Trophoblast cell (in vitro differentiated cells and primary cell): ENCODE data around the gene RILPL2.

Source experiments
- DNase-seq, 2 donors: peaks; one replicate each; pipeline ENCODE4 v3.0.0-alpha.2; 2016
- H2AFZ ChIP-seq: 2 replicates; pipeline ENCODE4 v1.6.1; 2013; ENCODE audit warnings: low read length, moderate library complexity, mild to moderate bottlenecking; ENCODE audit not compliant: insufficient read depth, poor library complexity
- H2AK5ac ChIP-seq: 2 replicates; pipeline ENCODE4 v1.6.1; 2013; ENCODE audit warnings: mild to moderate bottlenecking, low read length
- H2BK120ac ChIP-seq: 2 replicates; pipeline ENCODE4 v1.6.1; 2013; ENCODE audit warnings: low read length, mild to moderate bottlenecking, moderate library complexity; ENCODE audit not compliant: insufficient read depth, poor library complexity
- H2BK12ac ChIP-seq: 2 replicates; pipeline ENCODE4 v1.6.1; 2013; ENCODE audit warnings: mild to moderate bottlenecking, low read length, moderate library complexity
- H2BK5ac ChIP-seq: 2 replicates; pipeline ENCODE4 v1.6.1; 2013; ENCODE audit warnings: low read length, low read depth, moderate library complexity, mild to moderate bottlenecking; ENCODE audit not compliant: poor library complexity
- H3K14ac ChIP-seq: 2 replicates; pipeline ENCODE4 v1.6.1; 2013; ENCODE audit warnings: mild to moderate bottlenecking, low read length
- H3K18ac ChIP-seq: 2 replicates; pipeline ENCODE4 v1.6.1; 2013; ENCODE audit warnings: mild to moderate bottlenecking, low read length
- H3K23ac ChIP-seq: 2 replicates; pipeline ENCODE4 v1.6.1; 2013; ENCODE audit warnings: low read length
- H3K27ac ChIP-seq: 2 replicates; pipeline ENCODE4 v1.5.1; 2013; ENCODE audit warnings: low read depth, mild to moderate bottlenecking, inconsistent platforms, low read length, moderate library complexity
- H3K27me3 ChIP-seq: 2 replicates; pipeline ENCODE4 v1.6.1; 2013; ENCODE audit warnings: inconsistent platforms, mild to moderate bottlenecking, low read length, moderate library complexity; ENCODE audit not compliant: insufficient read depth
- H3K36me3 ChIP-seq, 2 experiments: 1 replicate in 1 of 2; 2 replicates in 1 of 2; pipeline ENCODE4 v1.6.1; 2013; ENCODE audit warnings: low read length in 2 of 2, mild to moderate bottlenecking in 2 of 2, moderate library complexity in 1 of 2; ENCODE audit not compliant: insufficient read depth in 2 of 2, control insufficient read depth in 1 of 2
- H3K4ac ChIP-seq: 2 replicates; pipeline ENCODE4 v1.6.1; 2013; ENCODE audit warnings: low read depth, mild to moderate bottlenecking, low read length, moderate library complexity
- H3K4me1 ChIP-seq, 2 experiments: 1 replicate in 1 of 2; 2 replicates in 1 of 2; pipeline ENCODE4 v1.6.1; 2013; ENCODE audit warnings: low read length in 2 of 2, mild to moderate bottlenecking in 2 of 2, moderate library complexity in 1 of 2; ENCODE audit not compliant: insufficient read depth in 2 of 2, control insufficient read depth in 1 of 2
- H3K4me2 ChIP-seq: 2 replicates; pipeline ENCODE4 v1.6.1; 2013; ENCODE audit warnings: inconsistent platforms, mild to moderate bottlenecking, low read length, moderate library complexity
- H3K4me3 ChIP-seq: 2 replicates; pipeline ENCODE4 v1.5.1; 2013; ENCODE audit warnings: mild to moderate bottlenecking, low read depth, low read length, inconsistent platforms
- H3K79me1 ChIP-seq: one replicate; pipeline ENCODE4 v1.6.1; 2013; ENCODE audit warnings: low read length
- H3K79me2 ChIP-seq: 2 replicates; pipeline ENCODE4 v1.6.1; 2013; ENCODE audit warnings: low read length, mild to moderate bottlenecking; ENCODE audit not compliant: control insufficient read depth, insufficient read depth, poor library complexity
- H3K9ac ChIP-seq: 2 replicates; pipeline ENCODE4 v1.6.1; 2013; ENCODE audit warnings: mild to moderate bottlenecking, low read length
- H3K9me3 ChIP-seq: 2 replicates; pipeline ENCODE4 v1.6.1; 2013; ENCODE audit warnings: low read depth, mild to moderate bottlenecking, control low read depth, inconsistent platforms, low read length; ENCODE audit not compliant: insufficient read depth
- H4K12ac ChIP-seq: 2 replicates; pipeline ENCODE4 v1.6.1; 2013; ENCODE audit warnings: low read depth, mild to moderate bottlenecking, low read length, moderate library complexity
- H4K8ac ChIP-seq: 2 replicates; pipeline ENCODE4 v1.6.1; 2013; ENCODE audit warnings: low read depth, mild to moderate bottlenecking, low read length, moderate library complexity
- H4K91ac ChIP-seq: one replicate; pipeline ENCODE4 v1.6.1; 2013; ENCODE audit warnings: low read depth, mild to moderate bottlenecking, low read length, moderate library complexity
- WGBS: extraction: QIAGEN DNeasy Blood & Tissue Kit; methylation state at CpG from one replicate; pipeline ENCODE4 v1.1.7; 2013; ENCODE audit warnings: missing lambda C conversion rate; ENCODE audit not compliant: insufficient read length, insufficient coverage; ENCODE audit errors: extremely low coverage; 5-methylcytosine and 5-hydroxymethylcytosine counted together

RILPL2 gene

GRCh38 chr12:123393747-123394146 lies 42.7 kb downstream of the RILPL2 start:
- Histone ChIP-seq H3K18ac (no peak overlapping the region), H3K9ac (no peak overlapping the region), H3K4me3 (no peak overlapping the region), H2AFZ (no peak overlapping the region), H3K79me2 (peaks cover 5% of the 10 kb centered on the region), H3K4ac (no peak overlapping the region), H3K36me3 (peaks cover 65 to 66% of the 10 kb centered on the region in 2 experiments), H4K8ac (no peak overlapping the region), H3K27me3 (no peaks in the 10 kb centered on the region), H3K4me2 (no peak overlapping the region), H3K23ac (no peak overlapping the region), H3K14ac (no peak overlapping the region), H3K4me1 (peaks cover 6 to 10% of the 10 kb centered on the region in 2 experiments), H2BK5ac (no peak overlapping the region), H2BK120ac (no peak overlapping the region), H3K9me3 (no peaks in the 10 kb centered on the region), H3K79me1 (peaks cover 8% of the 10 kb centered on the region), H2BK12ac (no peak overlapping the region), H4K91ac (no peak overlapping the region), H3K27ac (no peak overlapping the region), H2AK5ac (no peak overlapping the region), H4K12ac (no peak overlapping the region)
- WGBS = no CpG with 5 or more reads among the region's 4 CpGs
- no peak for DNase-seq

DNA sequence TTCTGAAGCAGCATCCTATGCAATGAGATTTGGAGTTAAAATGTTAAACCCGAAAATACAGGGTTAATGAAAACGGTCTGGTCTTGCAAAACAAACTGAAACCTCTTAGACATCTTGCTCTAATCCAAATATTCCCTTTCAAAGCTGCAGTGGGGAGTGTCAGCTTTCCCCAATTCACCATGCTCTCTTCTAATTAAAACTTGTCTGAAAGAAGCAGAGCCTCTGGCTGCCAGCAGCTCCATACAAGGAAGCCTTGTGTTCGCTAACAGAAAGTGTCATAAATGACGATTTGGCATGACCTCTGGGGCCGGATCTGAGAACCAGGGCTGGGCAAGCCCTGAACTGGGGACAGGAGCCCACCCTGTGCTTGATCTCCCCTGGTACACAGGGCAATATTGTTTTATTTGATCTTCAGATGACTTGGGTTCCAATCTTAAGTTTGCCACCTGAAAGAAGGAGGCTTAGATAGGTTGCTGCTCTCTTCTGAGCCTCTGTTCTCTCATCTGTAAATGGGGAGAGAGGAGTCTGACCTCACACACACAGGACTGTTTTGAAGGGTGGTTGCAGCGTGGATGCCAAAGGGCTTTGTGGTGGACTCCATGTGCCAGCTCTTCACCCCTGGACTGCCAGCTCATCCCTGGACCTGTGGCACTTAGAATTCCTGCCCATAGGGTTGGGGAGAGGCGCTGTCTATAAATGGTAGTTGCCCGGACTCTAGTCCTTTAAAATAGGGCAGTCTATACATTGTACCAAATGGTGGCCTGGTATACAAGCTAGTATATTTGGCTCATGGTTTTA lies 44.7 kb downstream of the RILPL2 start:
- Histone ChIP-seq H3K4me1 (peaks cover 11 to 14% of the 10 kb centered on the region in 2 experiments), H4K8ac (no peak overlapping the region)

DNA sequence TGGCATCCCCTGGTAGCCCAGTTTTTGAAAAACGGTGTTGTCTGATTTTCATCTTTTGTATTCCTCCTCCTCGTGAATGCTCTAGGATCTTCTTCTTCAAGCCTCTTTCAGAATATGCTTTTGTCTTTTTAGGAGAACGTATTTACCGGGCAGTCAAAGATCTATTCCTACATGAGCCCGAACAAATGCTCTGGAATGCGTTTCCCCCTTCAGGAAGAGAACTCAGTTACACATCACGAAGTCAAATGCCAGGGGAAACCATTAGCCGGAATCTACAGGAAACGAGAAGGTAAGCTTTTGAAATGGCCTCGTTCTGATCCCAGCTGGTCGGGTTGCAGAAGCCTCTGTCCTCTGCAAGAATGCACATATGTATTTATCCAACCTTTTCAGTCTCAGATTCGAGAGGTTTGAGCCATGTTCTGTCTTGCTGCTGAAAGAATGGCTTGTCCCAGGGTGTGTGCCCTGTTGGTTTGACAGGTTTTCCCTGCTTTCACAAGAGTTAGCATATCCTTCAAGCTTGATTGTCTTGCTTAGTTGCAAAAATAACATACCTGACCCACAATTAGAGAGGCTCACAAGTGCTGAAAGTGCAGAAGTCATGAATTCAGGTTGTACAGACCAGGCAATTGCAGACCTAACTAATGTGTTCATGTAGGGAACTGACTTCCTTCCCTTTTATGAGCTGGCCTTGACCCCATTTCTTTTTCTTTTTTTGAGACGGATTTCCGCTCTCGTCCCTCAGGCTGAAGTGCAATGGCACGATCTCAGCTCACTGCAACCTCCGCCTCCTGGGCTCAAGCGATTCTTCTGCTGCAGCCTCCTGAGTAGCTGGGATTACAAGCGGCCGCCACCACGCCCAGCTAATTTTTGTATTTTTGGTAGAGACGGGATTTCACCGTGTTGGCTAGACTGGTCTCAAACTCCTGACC lies 45.7 kb downstream of the RILPL2 start:
- Histone ChIP-seq H3K79me2 (peaks cover 5% of the 10 kb centered on the region), H3K18ac (no peak overlapping the region), H2BK120ac (no peak overlapping the region), H3K9ac (no peak overlapping the region), H3K14ac (no peak overlapping the region), H3K27me3 (no peaks in the 10 kb centered on the region), H4K8ac (no peak overlapping the region), H2BK12ac (no peak overlapping the region), H4K91ac (no peak overlapping the region), H3K9me3 (no peaks in the 10 kb centered on the region), H3K4me1 (peaks cover 11 to 14% of the 10 kb centered on the region in 2 experiments), H3K4me2 (peak overlapping the region; percentile 82), H3K27ac (no peak overlapping the region), H3K23ac (no peak overlapping the region), H3K79me1 (peaks cover 10% of the 10 kb centered on the region), H2AK5ac (no peak overlapping the region), H3K4me3 (no peak overlapping the region), H3K36me3 (peaks cover 38 to 40% of the 10 kb centered on the region in 2 experiments), H4K12ac (no peak overlapping the region), H2BK5ac (peak overlapping the region; percentile 77), H2AFZ (no peak overlapping the region), H3K4ac (no peak overlapping the region)
- no CpG with 5 or more reads among the region's 23 CpGs for WGBS
- no peak for DNase-seq

More for the DNA sequence above, 44.7 kb downstream of the RILPL2 start:
- peaks cover 10% of the 10 kb centered on the region for H3K79me1 ChIP-seq
- no peak overlapping the region for H3K23ac ChIP-seq
- no peak overlapping the region for H3K14ac ChIP-seq
- H2AK5ac ChIP-seq = no peak overlapping the region
- no peak overlapping the region for H3K4me2 ChIP-seq
- no peak overlapping the region for H3K27ac ChIP-seq
- H2BK120ac ChIP-seq = no peak overlapping the region
- H3K27me3 ChIP-seq = no peaks in the 10 kb centered on the region
- no peak overlapping the region for H2AFZ ChIP-seq
- no peak overlapping the region for H4K12ac ChIP-seq
- H3K18ac ChIP-seq = no peak overlapping the region
- H3K4me3 ChIP-seq = no peak overlapping the region
- WGBS = no CpG with 5 or more reads among the region's 8 CpGs
- no peak overlapping the region for H4K91ac ChIP-seq
- no peak overlapping the region for H3K9ac ChIP-seq
- no peak overlapping the region for H2BK5ac ChIP-seq
- H2BK12ac ChIP-seq = no peak overlapping the region
- H3K79me2 ChIP-seq = peaks cover 5% of the 10 kb centered on the region
- H3K9me3 ChIP-seq = no peaks in the 10 kb centered on the region
- peaks cover 47 to 50% of the 10 kb centered on the region in 2 experiments for H3K36me3 ChIP-seq
- peak overlapping the region; percentile 28 for H3K4ac ChIP-seq
- no peak for DNase-seq

GRCh38 chr12:123389560-123390351 lies 46.7 kb downstream of the RILPL2 start:
- peaks cover 11 to 14% of the 10 kb centered on the region in 2 experiments for H3K4me1 ChIP-seq
- H3K9me3 ChIP-seq = no peaks in the 10 kb centered on the region

More at GRCh38 chr12:123389560-123390351, 46.7 kb downstream of the RILPL2 start:
- peak; percentile 94 to 95 for DNase-seq
- Histone ChIP-seq H4K8ac (peak overlapping the region; percentile 80), H3K27ac (peak overlapping the region; percentile 50), H3K36me3 (peaks cover 29 to 32% of the 10 kb centered on the region in 2 experiments), H3K23ac (no peak overlapping the region), H3K9ac (peak overlapping the region; percentile 96), H2BK5ac (peak overlapping the region; percentile 77), H4K91ac (peak overlapping the region; percentile 84), H3K79me1 (peaks cover 10% of the 10 kb centered on the region), H3K4me2 (peak overlapping the region; percentile 82), H3K27me3 (no peaks in the 10 kb centered on the region), H3K4ac (peak overlapping the region; percentile 84), H3K18ac (peak overlapping the region; percentile 81), H2BK12ac (no peak overlapping the region), H3K4me3 (peak overlapping the region; percentile 77), H3K79me2 (peaks cover 5% of the 10 kb centered on the region), H4K12ac (peak overlapping the region; percentile 22), H2AK5ac (peak overlapping the region; percentile 53), H2AFZ (peak overlapping the region; percentile 71), H3K14ac (peak overlapping the region; percentile 68), H2BK120ac (peak overlapping the region; percentile 41)
- no CpG with 5 or more reads among the region's 66 CpGs for WGBS
